GM19099 (cell line): ENCODE data around the gene CCDC18.

Experiments used
- POLR2A ChIP-seq: IDR thresholded peaks from 3 replicates; pipeline ENCODE4 v1.6.1; 2011; ENCODE audit warnings: low read depth; ENCODE audit not compliant: insufficient read length; ENCODE audit errors: extremely low read depth

The CCDC18 gene

GRCh38 chr1:93255222-93256079 is 74.9 kb downstream of the CCDC18 start:
- TF ChIP-seq POLR2A: no peak

DNA sequence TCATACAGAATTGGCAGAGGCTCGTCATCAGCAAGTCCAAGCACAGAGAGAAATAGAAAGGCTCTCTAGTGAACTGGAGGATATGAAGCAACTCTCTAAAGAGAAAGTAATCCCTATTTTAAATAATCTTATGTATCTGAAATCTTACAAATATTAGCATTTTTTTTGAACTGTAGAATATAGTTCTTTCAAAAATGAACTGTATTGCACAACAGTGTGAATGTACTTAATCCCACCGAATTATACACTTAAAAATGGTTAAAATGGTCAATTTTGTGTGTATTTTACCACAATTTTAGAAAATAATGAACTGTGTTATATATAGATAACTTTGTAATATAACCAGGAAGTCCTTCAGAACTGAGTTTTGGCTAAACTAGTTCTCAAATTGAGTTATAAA is 75.9 kb downstream of the CCDC18 start:
- TF ChIP-seq POLR2A: no peak

DNA sequence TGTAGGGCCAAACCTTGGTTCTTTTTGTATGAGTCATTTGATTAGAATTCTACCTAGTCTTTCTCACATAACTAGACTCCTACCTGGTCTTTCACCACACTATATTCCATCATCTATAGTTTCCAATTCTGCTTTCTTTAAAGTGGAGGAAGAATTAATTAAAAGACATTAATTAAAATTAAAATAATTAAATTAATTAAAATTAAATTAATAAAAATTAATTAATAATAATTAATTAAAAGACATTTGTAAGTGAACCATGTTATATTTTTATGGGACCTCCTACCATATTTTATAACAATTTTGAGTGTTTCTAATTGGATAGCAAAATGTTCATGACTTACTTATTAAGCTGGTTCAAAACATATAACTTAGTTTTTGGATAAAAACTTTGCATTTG is 77.4 kb downstream of the CCDC18 start:
- TF ChIP-seq POLR2A: no peak

DNA sequence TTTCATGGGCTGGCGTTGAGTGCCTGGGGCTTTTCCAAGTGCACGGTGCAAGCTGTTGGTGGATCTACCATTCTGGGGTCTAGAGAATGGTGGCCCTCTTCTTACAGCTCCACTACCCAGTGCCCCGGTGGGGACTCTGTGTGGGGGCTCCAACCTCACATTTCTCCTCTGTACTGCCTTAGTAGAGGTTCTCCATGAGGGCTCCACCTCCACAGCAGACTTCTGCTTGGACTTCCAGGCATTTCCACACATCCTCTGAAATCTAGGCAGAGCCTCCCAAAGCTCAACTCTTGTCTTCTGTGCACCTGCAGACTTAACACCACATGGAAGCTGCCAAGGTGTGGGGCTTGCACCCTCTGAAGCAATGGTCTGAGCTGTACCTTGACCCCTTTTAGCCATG is 82.1 kb downstream of the CCDC18 start:
- TF ChIP-seq POLR2A: no peak

DNA sequence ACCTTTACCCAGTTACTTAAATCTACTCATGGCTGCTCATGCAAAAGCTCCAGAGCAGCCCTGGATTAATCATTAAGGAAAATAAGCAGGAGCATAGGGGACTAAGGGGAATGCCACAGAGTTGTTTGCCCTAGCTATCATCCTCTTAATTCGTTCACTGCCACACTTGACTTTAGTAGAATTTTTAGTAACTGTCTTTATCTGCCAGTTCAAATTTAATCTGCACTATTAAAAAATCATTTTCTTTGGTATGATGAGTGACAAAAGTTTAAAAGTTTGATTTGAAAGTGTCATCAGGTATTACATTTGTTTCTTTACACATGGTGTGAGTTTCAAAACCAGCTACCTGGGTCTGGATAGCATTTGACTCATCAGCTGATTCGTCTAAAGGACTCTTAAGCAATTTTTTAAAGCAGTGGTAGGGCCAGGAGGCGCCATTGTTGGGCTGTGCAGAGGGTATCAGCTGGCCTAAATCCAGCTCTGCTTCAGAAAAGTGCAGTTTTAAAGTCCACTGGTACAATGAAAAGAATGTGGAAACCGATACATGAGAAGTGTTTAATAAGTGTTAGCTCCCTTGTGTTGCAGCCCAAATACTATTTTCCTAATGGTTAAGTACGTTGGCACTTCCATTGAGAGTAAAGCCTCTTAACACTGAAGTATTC is 95.2 kb downstream of the CCDC18 start:
- no peak for TF ChIP-seq POLR2A

DNA sequence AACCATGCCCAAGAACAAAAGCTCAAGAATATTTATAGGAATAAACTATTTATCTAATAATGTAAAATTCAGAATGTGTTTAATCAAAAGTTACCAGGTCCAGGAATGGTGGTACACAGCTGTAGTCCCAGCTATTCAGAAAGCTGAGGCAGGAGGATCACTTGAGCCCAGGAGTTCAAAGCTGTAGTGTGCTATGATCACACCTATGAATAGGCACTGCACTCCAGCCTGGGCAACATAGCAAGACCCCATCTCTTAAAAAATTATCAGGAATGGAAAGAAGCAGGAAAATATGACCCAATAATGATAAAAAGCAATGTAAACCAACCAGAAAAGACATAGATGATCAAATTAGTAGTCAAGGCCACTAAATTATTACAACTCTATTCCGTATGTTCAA is 103.0 kb downstream of the CCDC18 start:
- TF ChIP-seq POLR2A: no peak

GRCh38 chr1:93288558-93288957 is 108.0 kb downstream of the CCDC18 start:
- TF ChIP-seq POLR2A: no peak

GRCh38 chr1:93296555-93297154 is 116.1 kb downstream of the CCDC18 start:
- TF ChIP-seq POLR2A: no peak

DNA sequence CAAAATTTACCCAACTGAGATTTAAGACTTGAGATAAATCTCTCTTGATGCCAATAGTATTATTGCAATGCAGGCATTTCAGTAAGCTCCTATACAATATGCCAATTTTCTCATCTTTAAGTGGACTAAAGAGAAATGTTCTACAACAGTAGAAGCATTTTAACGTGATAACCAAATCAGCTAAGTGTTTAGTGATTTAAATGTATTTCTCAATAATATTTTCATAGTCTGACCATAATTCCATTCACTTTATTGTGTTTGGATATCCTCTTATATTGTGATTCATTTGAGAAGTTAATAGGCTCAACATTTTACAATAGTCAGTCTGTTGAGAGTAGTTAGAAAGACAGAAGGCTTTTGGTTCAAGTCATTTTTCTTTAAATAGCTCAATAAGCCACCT is 120.6 kb downstream of the CCDC18 start:
- no peak for TF ChIP-seq POLR2A

DNA sequence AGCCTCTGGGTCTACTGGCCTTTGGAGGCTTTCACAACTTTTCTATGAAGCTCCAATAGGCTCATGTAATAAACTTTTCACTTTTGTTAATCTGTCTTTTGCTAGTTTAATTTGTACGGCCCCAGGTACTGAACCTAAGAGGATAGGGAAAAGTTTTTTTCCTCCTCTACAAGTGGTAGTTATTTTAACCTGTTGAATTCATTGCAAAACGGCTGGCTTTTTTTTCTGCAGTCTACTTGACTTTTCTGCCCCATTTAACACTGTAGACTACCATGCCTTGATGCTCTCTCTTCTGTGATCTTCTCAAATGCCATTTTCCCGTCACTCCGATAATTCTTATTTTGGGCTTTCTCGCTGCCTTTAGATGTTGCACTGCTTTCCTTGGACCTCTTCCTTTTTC is 121.6 kb downstream of the CCDC18 start:
- TF ChIP-seq POLR2A: no peak

DNA sequence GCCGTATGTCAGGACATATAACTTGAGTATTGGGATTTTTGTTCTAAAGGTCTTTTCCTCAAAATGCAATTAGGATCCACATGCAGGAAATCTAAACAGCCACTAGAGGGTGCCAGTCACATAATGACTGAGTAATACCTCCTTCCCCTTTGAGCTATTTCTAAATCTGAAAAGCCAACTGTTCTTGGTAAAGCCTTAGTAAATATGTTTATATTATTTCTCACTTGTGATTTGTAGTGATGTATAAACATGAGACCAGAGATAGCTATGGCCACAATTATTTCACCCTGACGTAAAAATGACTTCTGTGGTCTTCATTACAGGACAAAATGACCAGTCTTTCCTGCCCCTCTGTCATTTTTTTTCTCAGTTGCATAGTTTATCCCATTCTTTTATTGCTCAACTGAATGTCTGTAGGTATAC is 124.2 kb downstream of the CCDC18 start:
- no peak for TF ChIP-seq POLR2A

GRCh38 chr1:93306920-93307319 is 126.4 kb downstream of the CCDC18 start:
- TF ChIP-seq POLR2A: no peak

- TF ChIP-seq POLR2A: no peak
Observed at GRCh38 chr1:93313026-93313425, 132.5 kb downstream of the CCDC18 start.

- TF ChIP-seq POLR2A: no peak
Observed at GRCh38 chr1:93317207-93317606, 136.7 kb downstream of the CCDC18 start.

- TF ChIP-seq POLR2A: no peak
Observed at GRCh38 chr1:93317943-93318342, 137.4 kb downstream of the CCDC18 start.

GRCh38 chr1:93321720-93322119 is 141.2 kb downstream of the CCDC18 start:
- no peak for TF ChIP-seq POLR2A

DNA sequence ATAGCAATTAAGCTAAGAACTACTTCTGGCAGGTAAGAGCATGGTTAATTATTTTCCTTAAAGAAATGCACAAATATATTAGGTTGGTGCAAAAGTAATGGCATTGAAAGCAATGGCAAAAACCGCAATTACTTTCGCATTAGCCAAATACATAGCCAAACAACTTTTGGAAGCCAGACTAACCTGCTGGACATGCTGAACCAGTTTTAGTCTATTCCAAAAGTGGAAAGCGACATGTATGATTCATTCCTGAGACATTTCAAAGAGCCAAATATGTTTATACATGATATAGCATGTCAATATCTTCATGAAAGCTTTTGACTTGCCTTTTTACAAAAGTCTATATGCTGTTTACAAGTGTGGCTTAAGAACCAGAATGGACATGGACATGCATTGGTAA is 141.8 kb downstream of the CCDC18 start:
- no peak for TF ChIP-seq POLR2A
